Right renal pelvis (tissue), 4 donors: ENCODE results near the gene PLEKHM3. TPM values are rescaled to one million over a fixed set of nuclear protein-coding genes. Genes with fewer than 3 reads are reported as not detected.
"Not testable (repeated sequence)": the region's sequence is repeated elsewhere in the genome, so short reads cannot be mapped to it uniquely, and the experiment has no call there.

Source experiments
- DNase-seq, 4 donors: peaks; one replicate each; pipeline ENCODE4 v3.0.0-alpha.2; 2013; ENCODE audit warnings: low read depth in 4 of 4, low spot score in 3 of 4, missing footprints in 1 of 4
- polyA plus RNA-seq, 4 donors: library from polyadenylated mRNA; unstranded; fragments of 120-200 nt; gene quantifications; one replicate each; pipeline ENCODE4 v1.2.1, GENCODE V29; 2013; ENCODE audit not compliant: insufficient read length in 4 of 4

PLEKHM3 gene
- polyA plus RNA-seq, 4 donors, result 12.4 to 17.4 (median 13.3) TPM

DNA sequence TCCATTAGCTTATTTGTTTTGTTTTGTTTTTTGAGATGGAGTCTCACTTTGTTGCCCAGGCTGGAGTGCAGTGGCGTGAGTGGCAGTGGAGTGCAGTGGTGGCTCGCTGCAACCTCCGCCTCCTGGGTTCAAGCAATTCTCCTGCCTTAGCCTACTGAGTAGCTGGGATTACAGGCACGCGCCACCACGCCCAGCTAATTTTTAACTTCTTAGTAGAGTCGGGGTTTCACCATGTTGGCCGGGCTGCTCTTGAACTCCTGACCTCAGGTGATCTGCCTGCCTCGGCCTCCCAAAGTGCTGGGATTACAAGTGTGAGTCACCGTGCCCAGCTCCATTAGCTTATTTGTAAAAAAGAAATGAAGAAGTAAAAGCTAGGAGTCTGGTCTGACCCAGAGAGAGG, 213.7 kb downstream of the PLEKHM3 start:
- not testable (repeated sequence) for DNase-seq

DNA sequence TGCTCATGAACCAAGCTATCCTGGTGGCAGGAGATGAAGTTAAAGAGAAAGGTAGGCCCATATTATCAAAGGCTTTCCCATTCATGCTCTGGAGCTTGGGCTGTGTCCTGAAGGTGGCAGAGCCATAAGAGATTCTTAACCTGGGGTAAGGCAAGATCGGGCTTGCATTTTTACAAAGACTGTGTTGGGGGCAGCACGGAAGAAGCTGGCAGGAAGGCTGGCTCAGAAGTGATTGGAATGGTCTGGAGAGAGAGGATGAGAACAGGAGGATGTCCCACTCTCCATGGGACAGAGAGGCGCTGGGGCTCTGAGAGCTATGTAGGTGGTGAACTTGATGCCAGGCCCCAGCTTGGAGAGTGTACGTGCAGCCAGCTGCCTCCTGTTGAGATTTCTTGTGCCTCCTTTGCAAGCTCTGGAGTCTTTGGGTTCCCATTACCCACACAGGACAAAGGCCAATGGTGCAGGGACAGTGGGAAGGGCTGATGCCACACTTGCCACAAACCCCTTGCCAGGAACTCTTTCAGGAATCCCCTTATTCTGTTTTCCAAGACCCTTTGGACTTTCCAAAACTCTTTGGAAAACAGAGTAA, 215.0 kb downstream of the PLEKHM3 start:
- no peak for DNase-seq

- DNase-seq, result no peak
Measured at GRCh38 chr2:207808119-207808518, 217.2 kb downstream of the PLEKHM3 start.

DNA sequence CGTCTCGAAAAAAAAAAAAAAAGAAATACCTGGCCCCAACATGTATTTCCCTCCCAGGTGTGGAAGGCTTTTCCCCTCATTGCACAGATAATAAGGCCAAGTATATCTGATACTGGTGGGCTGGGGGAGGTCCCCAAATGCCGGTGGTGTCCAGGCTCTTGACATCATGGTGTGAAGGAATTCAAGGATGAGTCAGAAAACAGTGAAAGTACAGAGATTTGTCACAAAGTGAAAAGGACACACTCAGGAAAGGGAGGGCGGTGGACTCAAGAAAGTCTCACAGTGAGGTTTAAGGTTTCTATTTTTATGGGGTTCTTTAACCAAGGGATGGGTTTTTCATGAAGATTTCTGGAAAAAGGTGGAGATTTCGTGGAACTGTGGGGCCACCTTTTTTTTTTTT, 217.8 kb downstream of the PLEKHM3 start:
- no peak for DNase-seq

- no peak for DNase-seq
Measured at GRCh38 chr2:207805566-207806226, 219.6 kb downstream of the PLEKHM3 start.

- DNase-seq, result no peak
Measured at GRCh38 chr2:207802650-207803049, 222.7 kb downstream of the PLEKHM3 start.

- no peak for DNase-seq
Measured at GRCh38 chr2:207801259-207801658, 224.1 kb downstream of the PLEKHM3 start.

GRCh38 chr2:207796585-207797350, 228.6 kb downstream of the PLEKHM3 start:
- peak in 1 of 4 donors; percentile 45 for DNase-seq

DNA sequence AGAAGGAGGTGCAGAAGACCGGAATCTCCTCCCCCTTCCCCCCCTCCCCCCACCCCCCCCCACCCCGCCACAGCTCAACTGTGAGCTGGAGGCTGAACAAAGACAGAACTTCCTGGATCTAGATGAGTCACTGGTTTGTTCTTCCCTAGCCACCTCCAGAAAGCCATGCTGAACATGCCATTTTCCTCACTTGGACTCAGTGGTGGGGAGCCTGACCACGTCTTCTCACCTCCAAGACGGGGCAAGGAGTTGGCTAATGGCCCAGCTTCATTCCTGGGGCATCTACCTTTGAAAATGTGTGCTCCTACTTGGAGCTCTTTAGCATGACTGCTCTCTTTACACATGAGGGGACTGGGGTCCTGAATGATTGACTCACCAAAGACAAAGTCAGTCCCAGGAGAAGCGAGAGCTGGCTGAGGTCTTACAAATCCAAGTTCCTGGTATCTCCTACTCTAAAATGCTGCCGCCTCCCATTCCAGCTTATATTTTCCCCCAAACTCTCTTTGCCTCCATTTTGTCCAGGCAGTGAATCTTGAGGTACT, 233.0 kb downstream of the PLEKHM3 start:
- no peak for DNase-seq

GRCh38 chr2:207791579-207792243, 233.6 kb downstream of the PLEKHM3 start:
- no peak for DNase-seq

DNA sequence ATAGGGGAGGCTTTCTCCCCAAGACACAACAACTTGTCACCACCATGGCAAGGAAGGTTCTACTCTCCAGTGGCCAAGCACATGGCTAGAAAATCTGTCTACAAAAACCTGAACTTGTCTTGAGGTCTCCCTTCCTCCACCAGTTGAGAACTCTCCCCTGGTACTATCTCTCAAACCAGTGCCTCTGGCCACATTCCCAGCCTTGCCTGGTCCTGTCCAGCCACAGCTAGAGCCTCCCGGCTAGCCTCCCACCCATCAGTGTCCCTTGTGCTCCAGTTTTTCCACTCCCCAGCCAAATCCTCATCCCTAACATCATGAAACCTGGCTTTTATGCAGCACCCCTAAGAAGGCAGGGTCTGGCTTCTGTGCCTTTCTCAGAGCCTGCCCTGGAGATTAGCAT, 234.4 kb downstream of the PLEKHM3 start:
- no peak for DNase-seq

- DNase-seq, result no peak
Measured at GRCh38 chr2:207787800-207788199, 237.5 kb downstream of the PLEKHM3 start.

DNA sequence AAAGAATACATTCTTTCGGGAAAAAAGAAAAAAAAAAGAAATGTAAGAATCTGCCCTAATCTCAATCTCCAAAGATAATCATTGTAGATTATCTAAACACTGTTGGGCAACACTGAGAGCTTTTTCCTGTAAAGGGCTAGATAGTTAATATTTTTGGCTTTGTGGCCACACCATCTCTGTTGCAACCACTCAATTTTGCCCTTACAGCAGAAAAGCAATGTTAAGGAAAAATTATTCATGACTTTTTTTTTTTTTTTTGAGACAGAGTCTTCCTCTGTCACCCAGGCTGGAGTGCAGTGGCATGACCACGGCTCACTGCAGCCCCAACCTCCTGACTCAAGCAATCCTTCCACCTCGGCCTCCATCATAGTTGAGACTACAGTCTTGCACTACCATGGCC, 238.3 kb downstream of the PLEKHM3 start:
- DNase-seq, result no peak

GRCh38 chr2:207784898-207785297, 240.4 kb downstream of the PLEKHM3 start:
- DNase-seq, result no peak

DNA sequence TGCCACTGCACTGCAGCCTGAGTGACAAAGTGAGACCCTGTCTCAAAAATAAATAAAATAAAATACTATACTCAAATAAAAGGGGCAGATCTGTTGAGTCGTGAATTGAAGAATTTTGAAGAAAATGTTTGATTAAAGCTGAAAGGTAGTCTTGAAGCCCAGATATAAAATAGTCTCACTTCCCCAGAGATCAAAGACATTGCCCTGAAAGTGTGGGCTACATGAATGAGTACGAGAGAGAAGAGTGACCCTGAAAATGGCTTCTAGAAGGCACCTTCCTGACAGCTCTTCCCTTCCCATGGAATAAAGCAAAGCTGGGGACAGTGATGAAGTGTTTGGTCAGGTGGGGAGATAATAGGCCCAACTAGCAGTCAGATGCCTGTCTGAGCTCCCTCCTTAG, 241.8 kb downstream of the PLEKHM3 start:
- no peak for DNase-seq

DNA sequence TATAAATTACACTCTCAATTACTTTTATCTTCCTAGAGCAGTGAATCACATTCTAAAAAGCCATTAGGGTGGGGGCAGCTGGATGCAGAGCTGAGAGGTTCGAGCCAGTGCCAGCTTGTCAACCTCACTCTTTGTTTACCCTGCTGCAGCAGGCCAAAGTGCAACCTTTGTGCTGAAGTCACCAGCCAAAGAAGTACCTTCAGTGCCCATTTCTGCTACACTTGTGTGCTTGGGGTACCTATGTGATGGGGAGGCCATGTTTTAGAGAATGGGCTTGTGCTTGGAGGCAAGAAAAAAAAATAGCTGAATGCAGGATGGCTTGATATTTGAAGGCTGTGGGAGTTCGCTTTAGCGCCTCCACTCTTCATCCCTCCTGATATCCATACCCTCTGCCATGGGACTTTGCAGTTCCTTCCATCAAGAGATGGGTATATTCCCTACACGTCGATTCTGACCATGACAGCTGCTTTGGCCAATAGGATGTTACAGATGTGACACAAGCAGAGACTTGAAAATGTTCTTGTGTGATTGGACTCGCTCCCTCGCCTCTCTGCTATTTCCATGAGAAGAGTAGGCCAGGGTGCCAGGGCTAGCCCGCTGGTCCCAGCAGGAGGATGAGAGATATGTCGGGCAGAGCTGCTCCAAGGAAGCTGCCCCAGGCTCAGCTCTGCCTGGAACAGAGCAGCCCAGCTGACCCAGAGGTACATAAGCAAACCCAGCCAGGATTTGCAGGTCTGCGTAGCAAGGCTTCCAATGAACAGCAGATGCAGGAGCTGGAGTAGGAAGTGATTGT, 242.9 kb downstream of the PLEKHM3 start:
- DNase-seq, result no peak

DNA sequence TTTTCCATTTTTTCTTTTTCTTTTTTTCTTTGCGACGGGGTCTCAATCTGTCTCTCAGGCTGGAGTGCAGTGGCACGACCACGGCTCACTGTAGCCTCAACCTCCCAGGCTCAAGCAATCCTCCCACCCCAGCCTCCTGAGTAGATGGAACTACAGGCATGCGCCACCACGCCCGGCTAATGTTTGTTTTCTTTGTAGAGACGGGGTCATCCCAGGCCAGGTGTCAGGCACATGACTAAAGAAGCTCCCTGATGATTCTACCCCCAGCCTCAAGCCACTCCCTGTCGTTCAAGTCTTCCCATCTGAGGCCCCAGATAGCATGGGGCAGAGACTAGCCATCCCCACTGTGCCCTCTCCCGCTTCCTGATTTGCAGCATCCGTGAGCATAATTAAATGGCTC, 245.8 kb downstream of the PLEKHM3 start:
- DNase-seq, result no peak

DNA sequence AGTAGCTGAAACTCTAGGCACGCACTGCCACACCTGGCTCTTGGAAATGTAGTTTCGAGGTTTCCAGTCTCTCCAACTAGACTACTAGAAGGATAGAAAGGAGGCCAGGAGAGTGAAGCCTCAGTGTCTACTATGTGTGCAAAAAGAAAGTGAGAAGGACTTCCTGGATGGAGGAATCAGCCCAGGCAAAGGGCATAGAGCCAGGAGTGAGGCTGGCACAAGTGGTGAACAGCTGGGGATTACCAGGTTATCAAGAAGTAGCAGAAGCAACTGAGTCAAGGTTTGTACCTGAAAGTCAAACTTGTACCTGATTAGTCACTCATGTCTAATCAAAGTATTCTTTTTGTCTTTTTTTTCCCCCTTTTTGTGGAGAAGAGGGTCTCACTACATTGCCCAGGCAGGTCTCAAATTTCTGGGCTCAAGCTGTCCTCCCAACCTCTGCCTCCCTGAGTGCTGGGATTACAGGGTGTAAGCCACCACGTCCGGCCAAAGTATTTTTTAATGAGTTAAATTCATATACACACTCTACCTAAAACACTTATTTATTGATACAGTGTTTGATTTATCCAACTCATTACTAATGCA, 246.9 kb downstream of the PLEKHM3 start:
- no peak for DNase-seq

DNA sequence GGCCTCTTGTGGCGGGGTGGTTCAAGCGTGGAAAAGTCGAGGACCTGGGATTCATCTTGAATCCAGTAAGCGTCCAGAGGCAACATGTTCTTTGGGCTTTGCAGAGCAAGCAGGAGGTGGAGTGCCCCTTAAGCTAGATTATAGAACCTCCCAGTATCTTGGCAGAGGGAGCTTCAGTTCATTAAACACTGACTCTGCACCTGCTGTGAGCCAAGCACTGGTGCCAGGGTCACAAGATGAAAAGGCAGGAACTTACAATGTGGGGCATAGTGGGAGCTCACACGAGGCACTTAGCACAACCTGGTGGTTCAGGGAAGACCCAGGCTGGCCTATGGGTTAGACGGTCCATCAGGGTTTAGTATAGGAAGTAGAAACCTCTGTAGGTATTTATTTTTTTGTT, 248.2 kb downstream of the PLEKHM3 start:
- no peak for DNase-seq

DNA sequence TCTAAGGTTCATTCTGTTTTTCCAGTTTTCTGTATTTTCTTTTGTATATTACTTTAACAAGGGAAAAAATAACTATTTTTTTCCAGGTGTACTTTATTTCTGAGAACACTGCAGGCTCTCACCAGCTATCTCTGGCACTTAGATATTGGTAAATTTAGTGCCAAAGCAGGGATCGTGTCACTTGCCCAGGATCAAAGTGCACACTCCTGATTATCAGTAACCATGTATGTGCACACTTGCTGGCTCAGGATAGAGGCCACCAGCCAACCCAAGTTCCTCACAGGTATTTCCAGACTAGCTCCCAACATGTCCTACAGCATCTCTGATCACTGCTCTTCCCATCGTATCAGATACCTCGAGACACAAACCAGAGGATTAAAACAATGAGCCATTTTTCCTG, 249.9 kb downstream of the PLEKHM3 start:
- no peak for DNase-seq
